OCI-LY1 (cell line): Measurements from ENCODE around the gene CHCHD6.

Experiments used
- EZH2 ChIP-seq: fragments of 200-600 bp; sonication (generic), shearing (Covaris generic); IDR thresholded peaks from 2 replicates; pipeline ENCODE4 v1.8.0; 2017; ENCODE audit warnings: borderline replicate concordance, mixed run types, mild to moderate bottlenecking, antibody characterized with exemption, low read length, moderate library complexity, mixed read lengths
- TF ChIP-seq, protein P1 (sequence below): fragments of 200-600 bp; sonication (generic), shearing (Covaris generic); IDR thresholded peaks from 2 replicates; pipeline ENCODE4 v1.5.1; 2017; ENCODE audit warnings: mild to moderate bottlenecking, antibody characterized with exemption, low read length, moderate library complexity, mixed read lengths

DNA sequence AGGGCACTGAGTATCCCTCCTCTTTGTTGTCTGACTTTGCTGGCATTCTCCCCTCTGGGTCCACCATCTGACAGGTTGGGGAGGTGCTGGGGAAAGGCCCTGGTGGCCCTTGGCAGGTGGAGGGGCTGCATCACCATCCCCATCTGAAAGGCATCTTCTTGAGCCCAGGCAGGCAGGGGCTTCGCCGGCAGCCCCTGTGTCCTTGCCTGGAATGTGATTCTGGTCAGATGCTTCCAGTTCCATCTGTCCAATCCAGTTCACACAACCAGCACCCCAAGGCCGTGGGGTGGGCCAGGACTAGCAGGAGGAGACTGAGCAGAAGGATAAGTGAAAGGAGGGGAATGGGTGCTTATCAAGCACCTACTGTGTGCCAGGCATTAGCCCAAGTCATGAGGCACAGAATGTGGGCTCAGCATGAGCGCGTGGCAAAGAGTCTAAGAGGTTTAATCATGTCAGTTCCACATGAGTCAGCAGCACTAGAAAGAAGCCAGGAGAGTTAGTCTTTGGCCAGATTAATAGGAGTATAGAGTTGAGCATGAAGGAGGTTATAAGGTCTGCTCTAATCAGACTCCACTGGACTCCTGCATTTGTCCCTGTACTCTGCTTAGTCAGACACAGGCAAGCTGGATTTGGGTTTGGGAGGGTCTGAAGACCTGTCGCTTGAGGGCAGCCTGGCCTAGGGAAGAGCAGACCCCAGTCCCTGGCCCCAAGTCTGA is 38.7 kb upstream of the CHCHD6 start:
- TF ChIP-seq, protein P1, sequence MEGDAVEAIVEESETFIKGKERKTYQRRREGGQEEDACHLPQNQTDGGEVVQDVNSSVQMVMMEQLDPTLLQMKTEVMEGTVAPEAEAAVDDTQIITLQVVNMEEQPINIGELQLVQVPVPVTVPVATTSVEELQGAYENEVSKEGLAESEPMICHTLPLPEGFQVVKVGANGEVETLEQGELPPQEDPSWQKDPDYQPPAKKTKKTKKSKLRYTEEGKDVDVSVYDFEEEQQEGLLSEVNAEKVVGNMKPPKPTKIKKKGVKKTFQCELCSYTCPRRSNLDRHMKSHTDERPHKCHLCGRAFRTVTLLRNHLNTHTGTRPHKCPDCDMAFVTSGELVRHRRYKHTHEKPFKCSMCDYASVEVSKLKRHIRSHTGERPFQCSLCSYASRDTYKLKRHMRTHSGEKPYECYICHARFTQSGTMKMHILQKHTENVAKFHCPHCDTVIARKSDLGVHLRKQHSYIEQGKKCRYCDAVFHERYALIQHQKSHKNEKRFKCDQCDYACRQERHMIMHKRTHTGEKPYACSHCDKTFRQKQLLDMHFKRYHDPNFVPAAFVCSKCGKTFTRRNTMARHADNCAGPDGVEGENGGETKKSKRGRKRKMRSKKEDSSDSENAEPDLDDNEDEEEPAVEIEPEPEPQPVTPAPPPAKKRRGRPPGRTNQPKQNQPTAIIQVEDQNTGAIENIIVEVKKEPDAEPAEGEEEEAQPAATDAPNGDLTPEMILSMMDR: no peak
- TF ChIP-seq EZH2: no peak
